NCI-H128 (cell line): ENCODE data around the gene MAT1A.
"Not testable (repeated sequence)": the region's sequence is repeated elsewhere in the genome, so short reads cannot be mapped to it uniquely, and the experiment has no call there.

ENCODE experiments used
- DNase-seq: peaks from one replicate; lab custom pipeline; 2025; ENCODE audit not compliant: unreplicated experiment; lab: John Stamatoyannopoulos, UW

Gene MAT1A

DNA sequence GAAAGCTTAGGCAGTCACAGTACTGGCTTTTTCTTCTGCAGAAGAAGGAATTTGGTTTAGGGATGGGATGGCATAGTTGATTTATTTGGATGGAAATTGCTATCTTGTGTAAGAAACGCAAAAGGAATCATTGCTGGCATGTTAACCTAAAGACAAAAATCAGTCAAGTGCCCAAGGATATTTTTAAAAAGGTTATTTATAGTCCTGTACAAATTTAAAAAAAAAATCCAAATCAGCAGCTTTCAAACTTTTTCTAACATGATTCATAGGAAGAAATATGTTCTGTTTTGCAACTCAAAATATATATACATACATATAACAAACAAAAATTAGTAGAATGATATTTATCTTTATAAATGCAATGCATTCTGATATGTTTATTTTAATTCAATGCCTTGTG lies 55.6 kb downstream of the MAT1A start:
- DNase-seq, result not testable (repeated sequence)

DNA sequence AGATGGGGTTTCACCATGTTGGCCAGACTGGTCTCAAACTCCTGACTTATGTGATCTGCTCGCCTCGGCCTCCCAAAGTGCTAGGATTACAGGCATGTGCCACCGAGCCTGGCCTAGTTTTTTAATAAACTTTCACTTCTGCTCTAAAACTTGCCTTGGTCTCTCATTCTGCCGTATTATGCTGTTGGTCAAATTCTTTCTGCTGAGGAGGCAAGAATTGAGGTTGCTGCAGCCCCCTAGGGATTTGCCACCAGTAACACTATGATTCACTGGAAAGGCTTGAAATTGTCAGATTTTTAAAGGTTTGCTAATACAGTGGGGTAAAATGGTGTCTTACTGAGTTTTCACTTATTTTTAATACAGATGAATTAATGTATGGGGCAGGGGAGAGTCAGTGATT lies 62.7 kb downstream of the MAT1A start:
- not testable (repeated sequence) for DNase-seq

DNA sequence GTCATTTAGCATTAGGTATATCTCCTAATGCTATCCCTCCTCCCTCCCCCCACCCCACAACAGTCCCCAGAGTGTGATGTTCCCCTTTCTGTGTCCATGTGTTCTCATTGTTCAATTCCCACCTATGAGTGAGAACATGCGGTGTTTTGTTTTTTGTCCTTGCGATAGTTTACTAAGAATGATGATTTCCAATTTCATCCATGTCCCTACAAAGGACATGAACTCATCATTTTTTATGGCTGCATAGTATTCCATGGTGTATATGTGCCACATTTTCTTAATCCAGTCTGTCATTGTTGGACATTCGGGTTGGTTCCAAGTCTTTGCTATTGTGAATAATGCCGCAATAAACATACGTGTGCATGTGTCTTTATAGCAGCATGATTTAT lies 66.4 kb downstream of the MAT1A start:
- DNase-seq, result not testable (repeated sequence)
